GM18907 (cell line): Measurements from ENCODE around the gene TEPSIN.
"Not testable (repeated sequence)": the region's sequence is repeated elsewhere in the genome, so short reads cannot be mapped to it uniquely, and the experiment has no call there.

ENCODE experiments used
- ATAC-seq: cut with Tn5 transposase; IDR thresholded peaks from one replicate; pipeline ENCODE4 v1.9.1; 2021; ENCODE audit warnings: mild to moderate bottlenecking, moderate library complexity; ENCODE audit not compliant: unreplicated experiment

TEPSIN gene

DNA sequence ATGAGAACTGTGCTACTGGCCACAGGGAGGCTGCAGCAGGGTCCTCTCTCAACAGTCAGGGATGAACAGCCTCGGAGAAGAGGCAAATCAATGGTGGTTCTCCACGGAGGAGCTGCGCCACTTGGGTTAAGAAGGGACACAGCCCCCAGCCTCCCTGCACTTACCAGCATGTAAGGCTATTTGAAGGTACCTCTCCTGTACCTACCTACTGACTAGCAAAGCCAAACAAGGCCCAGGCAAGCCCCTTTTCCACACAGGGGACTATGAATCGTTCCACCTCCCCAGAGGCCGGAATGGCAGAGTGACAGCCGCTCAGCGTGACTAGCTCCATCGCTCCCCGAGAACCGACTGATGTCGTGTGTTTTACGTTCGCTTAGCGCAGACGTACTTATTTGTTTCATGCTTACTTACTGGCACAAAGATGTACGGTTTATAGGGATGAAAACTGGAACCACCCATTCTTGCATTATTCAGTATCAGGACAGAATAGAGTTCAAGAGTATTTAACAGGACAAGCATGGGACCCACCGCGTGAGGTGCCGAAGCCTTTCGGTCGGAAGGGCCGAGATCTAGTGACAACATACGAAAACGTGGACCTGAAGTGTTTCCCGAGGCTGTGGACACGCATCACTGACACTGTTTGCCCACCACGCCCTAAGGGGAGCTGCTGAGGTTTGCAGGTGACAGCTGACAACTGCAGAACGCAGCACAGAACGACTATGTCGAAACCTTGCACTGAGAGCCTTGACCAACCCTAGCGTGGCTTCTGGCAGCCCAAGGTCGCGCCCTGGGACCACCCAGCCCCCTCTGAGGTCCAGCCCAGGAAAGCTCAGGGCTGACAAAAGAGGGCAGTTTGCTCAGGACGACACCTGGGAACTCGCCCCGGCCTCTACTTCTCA, 1.0 kb downstream of the TEPSIN start:
- no peak for ATAC-seq

DNA sequence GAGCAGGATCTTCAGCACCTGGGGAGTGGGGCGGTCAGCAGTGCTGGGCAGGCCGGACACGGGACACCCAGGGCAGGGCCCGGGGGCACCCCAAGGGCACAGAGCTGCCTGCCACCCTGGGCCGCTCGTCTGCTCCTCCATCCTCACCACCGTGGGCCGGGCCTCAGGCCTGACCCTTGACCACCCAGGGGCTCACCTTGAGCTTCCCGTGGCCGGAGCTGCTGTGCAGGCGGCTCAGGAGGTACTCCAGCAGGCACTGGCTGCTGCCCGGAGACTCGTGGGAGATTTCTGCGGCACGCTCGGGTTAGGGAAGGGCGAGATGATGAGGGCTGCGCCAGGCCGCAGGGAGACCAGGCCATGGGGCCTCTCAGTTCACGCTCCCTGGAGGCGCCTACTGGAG, 2.1 kb downstream of the TEPSIN start:
- ATAC-seq = no peak

GRCh38 chr17:81235822-81236740, 2.8 kb downstream of the TEPSIN start:
- ATAC-seq = no peak

DNA sequence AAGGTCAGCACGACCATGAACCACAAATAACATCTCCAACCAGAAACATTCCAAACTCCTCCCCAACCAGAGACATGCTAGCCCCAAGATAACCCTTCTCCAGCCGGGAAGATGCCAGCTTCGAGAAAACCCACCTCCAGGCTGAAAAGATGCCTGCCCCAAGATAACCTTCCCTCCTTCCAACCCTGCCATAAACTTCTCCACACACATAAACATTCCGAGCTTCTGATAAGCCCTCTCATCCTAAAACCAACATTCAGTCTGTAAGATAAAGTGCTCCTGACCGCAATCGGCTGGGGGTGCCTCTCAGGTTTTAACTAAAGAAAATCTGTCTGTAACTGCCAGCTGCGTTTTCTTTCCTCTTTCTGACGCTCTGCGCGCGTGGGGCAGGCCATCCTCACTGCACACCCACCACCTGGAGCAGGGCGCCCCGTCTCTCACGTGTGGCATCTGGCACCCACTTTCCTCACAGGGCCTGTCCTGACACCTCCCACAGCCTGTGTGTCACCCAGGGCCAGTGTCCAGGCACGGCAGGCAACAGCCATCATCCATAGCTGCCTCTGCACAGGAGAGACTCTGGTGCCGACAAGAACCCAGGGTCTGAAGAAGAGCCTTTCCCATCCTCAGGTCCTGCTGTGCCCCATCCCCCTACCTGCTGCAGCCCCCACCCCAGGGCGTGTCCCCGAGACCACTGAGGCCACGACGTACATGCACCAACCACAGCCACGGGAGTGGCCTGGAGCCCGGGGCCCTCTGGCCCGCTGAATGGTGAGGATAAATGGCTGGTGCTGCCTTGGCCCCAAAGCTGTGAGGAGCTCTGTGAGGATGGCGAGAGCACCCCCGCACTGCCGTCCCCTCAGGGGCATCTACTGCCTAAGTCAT, 3.7 kb downstream of the TEPSIN start:
- no peak for ATAC-seq

DNA sequence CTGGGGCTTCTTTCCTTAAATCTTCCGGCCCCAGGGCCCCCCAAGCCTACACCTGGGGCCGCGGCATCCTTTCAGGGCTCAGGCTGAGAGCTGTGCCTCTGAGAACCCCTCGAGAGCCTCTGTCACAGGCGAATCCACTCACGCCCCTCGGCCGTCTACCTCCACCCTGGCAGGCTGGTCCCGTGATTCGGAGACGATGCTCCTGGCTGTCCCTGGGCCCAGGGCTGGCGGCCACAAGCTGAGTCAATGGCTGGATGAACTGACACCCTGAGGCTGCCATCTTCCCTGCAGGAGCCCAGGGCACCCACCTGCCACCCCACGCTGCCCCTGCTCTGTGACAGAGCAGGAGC, 4.4 kb downstream of the TEPSIN start:
- no peak for ATAC-seq

GRCh38 chr17:81233811-81234505, 4.9 kb downstream of the TEPSIN start:
- no peak for ATAC-seq

DNA sequence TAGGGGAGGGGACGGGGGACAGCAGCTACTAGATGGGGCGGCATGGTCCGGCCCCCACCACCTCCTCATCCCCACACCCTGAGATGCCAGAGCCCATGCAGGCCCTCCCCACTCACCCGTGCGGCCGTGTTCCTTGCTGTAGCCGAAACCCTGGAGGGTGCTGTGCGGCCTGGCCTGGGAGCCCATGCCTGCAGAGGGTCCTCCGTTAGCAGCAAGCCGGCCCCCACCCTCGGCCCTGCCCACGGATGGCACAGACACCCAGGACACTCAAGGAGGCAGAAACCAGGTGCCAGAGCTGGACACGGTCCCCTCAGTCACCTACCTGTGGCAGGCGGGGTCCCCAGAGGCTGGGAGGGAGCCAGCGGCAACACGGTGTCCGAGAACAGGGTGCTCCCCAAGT, 5.5 kb downstream of the TEPSIN start:
- no peak for ATAC-seq

GRCh38 chr17:81232616-81233241, 6.1 kb downstream of the TEPSIN start:
- no peak for ATAC-seq

- ATAC-seq = no peak
Observed at GRCh38 chr17:81231766-81232581, 6.9 kb downstream of the TEPSIN start.

DNA sequence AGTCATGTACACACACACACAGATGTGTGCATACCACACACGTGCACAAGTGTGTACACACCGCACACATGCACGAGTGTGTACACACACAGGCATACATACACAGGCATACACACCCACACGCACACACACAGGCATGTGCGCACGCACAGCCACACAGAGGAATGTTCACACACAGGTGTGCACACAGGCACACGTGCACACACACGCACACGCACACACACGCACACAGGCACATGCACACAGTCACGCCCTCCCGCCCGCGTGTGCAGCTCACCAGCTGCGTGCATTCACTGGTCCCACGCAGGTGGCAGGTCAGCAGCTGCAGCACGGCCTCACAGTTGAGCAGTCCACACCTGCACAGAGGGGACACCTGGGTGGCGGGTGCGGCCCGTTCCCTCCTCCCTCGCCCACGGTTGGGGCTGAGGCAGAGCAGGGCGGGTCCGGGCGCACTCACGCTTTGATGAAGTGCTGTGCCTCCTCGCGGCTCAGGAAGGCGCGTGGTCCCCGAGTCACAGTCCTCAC, 7.7 kb downstream of the TEPSIN start:
- no peak for ATAC-seq

DNA sequence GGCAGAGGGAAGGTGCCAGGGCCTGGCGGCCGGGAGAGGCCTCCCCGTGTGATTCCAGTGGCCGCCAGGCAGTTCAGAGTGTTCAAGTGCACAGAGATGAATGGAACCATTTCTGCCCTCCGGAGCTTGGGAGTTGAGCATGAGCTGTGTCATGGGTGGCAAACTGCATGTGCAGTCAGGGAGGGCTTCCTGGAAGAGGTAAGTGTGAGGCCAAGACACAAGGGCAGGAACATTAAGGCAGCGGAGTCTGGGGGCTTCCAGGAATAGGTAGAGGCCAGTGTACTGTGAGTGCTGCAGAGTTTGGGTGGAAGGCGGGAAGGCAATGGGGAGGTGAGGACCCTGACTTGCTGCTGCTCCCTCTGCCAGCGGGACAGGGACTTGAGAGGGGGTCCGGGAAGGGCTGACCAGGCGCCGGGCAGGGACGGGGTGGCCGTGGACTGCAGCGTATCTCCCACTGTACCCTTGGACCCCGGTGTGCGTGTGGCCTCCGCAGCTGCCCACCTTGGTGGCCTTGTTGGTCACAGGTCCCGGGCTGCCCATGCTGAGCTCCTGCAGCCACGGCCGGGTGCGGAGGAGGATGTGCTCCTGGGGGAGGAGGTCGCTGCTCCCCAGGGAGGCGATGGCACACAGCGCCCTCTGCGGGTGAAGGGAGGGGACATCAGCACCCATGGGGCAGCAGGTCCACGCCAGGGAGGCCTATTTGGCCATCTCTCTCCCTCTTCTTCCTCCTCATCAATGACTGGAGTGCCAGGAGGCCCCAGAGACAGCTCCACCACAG, 8.6 kb downstream of the TEPSIN start:
- no peak for ATAC-seq

- no peak for ATAC-seq
Observed at GRCh38 chr17:81229666-81229920, 9.3 kb downstream of the TEPSIN start.

- ATAC-seq = no peak
Observed at GRCh38 chr17:81228834-81229665, 9.8 kb downstream of the TEPSIN start.

DNA sequence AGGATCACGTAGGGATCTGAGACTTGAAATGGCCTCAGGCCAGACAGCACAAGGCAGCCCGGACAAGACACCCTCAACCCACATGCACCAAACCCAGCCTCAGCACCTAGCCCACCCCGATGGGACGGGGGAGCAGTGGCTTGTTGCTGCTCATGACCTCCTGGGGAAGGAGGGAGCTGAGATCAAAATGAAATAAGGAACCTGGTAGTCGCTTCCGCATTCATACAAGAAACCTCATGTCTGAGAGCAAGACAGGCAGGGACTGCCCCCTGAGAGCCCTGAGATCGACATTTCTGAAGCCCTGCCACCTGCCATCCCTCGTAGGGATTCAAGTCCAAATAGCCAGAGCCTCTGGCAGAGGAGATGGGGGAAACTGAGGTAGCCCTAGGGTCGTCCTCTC, 10.4 kb downstream of the TEPSIN start:
- no peak for ATAC-seq

DNA sequence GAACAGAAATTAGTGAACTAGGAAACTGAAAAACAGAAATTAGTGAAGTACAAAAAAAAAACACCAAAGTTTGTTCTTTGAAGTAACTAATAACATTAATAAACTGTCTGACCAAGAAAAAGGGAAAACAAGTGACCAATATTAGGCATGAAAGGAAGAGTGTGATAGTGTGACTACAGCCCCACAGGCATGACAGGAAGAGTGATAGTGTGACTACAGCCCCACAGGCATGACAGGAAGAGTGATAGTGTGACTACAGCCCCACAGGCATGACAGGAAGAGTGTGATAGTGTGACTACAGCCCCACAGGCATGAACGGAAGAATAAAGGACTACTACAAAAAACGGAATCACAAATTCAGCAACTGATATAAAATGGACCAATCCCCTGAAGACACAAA, 11.2 kb downstream of the TEPSIN start:
- not testable (repeated sequence) for ATAC-seq

GRCh38 chr17:81223762-81224130, 15.1 kb downstream of the TEPSIN start:
- ATAC-seq = no peak
